ENCODE results near the gene RSPH3. TPM values are rescaled to one million over a fixed set of nuclear protein-coding genes. Genes with fewer than 3 reads are reported as not detected.
A peak's percentile ranks its signal among the peaks of the same experiment; 100 is the strongest.

RSPH3 gene
- total and polyA plus RNA-seq, 2 of the 13 experiments (the other 11 are each of a cell fraction or from before 2014, with no cell fraction given): 1.3 to 3.5 TPM

GRCh38 chr6:159042826-159043181, 42.8 kb upstream of the RSPH3 start:
- Histone ChIP-seq H3K27ac (ENCODE audit: extremely low read length, insufficient read depth, low read length) (no peak overlapping the region), H3K4me1 (ENCODE audit: insufficient read depth, low read length) (no peaks in the 10 kb centered on the region), H3K27me3 (ENCODE audit: control insufficient read depth in 1 of 2, insufficient read depth in 2 of 2, low read length in 2 of 2) (peaks cover 10 to 75% of the 10 kb centered on the region in 2 experiments; a peak in 4 of 5 replicates), H3K36me3 (replicated peaks in 1 of 2; ENCODE audit: control insufficient read depth in 1 of 2, insufficient read depth in 2 of 2, low read length in 2 of 2) (no peaks in the 10 kb centered on the region), H3K79me2 (ENCODE audit: insufficient read depth, low read length) (no peaks in the 10 kb centered on the region), H3K4me3 (replicated peaks in 1 of 3; ENCODE audit: insufficient read depth in 1 of 3, low read depth in 2 of 3, low read length in 3 of 3) (no peak overlapping the region), H2AFZ (ENCODE audit: low read length) (no peak overlapping the region), H3K4me2 (ENCODE audit: low read depth, low read length) (no peak overlapping the region), H3K9me3 (ENCODE audit: low read length) (no peaks in the 10 kb centered on the region), H4K20me1 (ENCODE audit: insufficient read depth, low read length) (no peaks in the 10 kb centered on the region), H3K9ac (ENCODE audit: insufficient read depth, low read depth, low read length) (no peak overlapping the region)
- FAIRE-seq: no peak
- intact Hi-C loops (cut with micrococcal nuclease; ENCODE audit: unreplicated experiment) (loop anchor here (1.0 kb wide), 2 partner anchors 61 to 91 kb away; no protein-coding TSS in a partner anchor), in situ Hi-C loops (cut with HindIII; ENCODE audit: extremely low pct_ligation_motif_present, low pct_unique_long_range_greater_than_20kb) (loop anchor here (5.0 kb wide), 1 partner anchor 64 kb away; no protein-coding TSS in a partner anchor)
- POLR2A ChIA-PET: no interaction called here
- CTCF ChIA-PET (ENCODE audit: low intra/inter-chr PET ratio, low total read pairs): interaction anchor here (1.1 to 2.6 kb wide), 3 partner anchors 61 to 109 kb away, joined by 3 to 17 read pairs (median 16); no protein-coding TSS in a partner anchor
- TF ChIP-seq MTF2 (CRISPR knock-in tag; IDR thresholded peaks at IDR 0.05; ENCODE audit: borderline replicate concordance) (peak; percentile 42; the same call in 1 of the 2 replicates), MEIS1 (CRISPR knock-in tag; IDR thresholded peaks at IDR 0.05; ENCODE audit: borderline replicate concordance) (0 out of 2 replicates have a peak, but pooled peaks have one; percentile 24), FOXO4 (CRISPR knock-in tag; conservative IDR thresholded peaks at IDR 0.05) (0 out of 2 replicates have a peak, but pooled peaks have one; percentile 45), MIER3 (CRISPR knock-in tag; IDR thresholded peaks at IDR 0.05; ENCODE audit: borderline replicate concordance) (no peak), ZNF354B (CRISPR knock-in tag; IDR thresholded peaks at IDR 0.05) (no peak), PBX2 (CRISPR knock-in tag; IDR thresholded peaks at IDR 0.05) (no peak), KLF6 (CRISPR knock-in tag; IDR thresholded peaks at IDR 0.05) (no peak)
- DNase-seq (ENCODE audit: low spot score): no peak
- ATAC-seq: no peak
- BruUV-seq (replicated peaks): no TSS peak
- WGBS (ENCODE audit: low lambda C conversion rate): 21% methylated on average over 5 of the region's 5 CpGs
